Mucosa of rectum (tissue), 2 donors: ENCODE results near the gene SLC9A3.
A peak's percentile ranks its signal among the peaks of the same experiment; 100 is the strongest.

ENCODE experiments used
- H3K27ac ChIP-seq, 2 donors: one replicate each; pipeline ENCODE4 v1.7.0; 2013; ENCODE audit warnings: inconsistent platforms in 2 of 2, low read depth in 2 of 2, low read length in 2 of 2
- H3K27me3 ChIP-seq, 2 donors: one replicate each; pipeline ENCODE4 v1.7.0; 2013; ENCODE audit warnings: low read length in 2 of 2; ENCODE audit not compliant: control insufficient read depth in 2 of 2, insufficient read depth in 2 of 2
- H3K36me3 ChIP-seq, 2 donors: one replicate each; pipeline ENCODE4 v1.7.0; 2013; ENCODE audit warnings: low read length in 2 of 2; ENCODE audit not compliant: control insufficient read depth in 2 of 2, insufficient read depth in 2 of 2
- H3K4me1 ChIP-seq, 2 donors: one replicate each; pipeline ENCODE4 v1.7.0; 2013; ENCODE audit warnings: low read length in 2 of 2, mild to moderate bottlenecking in 1 of 2; ENCODE audit not compliant: control insufficient read depth in 2 of 2, insufficient read depth in 2 of 2
- H3K4me3 ChIP-seq, 2 donors: one replicate each; pipeline ENCODE4 v1.7.0; 2013; ENCODE audit warnings: low read length in 2 of 2
- H3K9ac ChIP-seq, 2 donors: one replicate each; pipeline ENCODE4 v1.7.0; 2013; ENCODE audit warnings: low read length in 2 of 2, low read depth in 1 of 2, mild to moderate bottlenecking in 1 of 2
- H3K9me3 ChIP-seq, 2 donors: one replicate each; pipeline ENCODE4 v1.7.0; 2013; ENCODE audit warnings: low read length in 2 of 2; ENCODE audit not compliant: control insufficient read depth in 2 of 2
- donor health status: healthy.
- donor health status: Normal muscosa, but diverticular disease.

SLC9A3 gene

DNA sequence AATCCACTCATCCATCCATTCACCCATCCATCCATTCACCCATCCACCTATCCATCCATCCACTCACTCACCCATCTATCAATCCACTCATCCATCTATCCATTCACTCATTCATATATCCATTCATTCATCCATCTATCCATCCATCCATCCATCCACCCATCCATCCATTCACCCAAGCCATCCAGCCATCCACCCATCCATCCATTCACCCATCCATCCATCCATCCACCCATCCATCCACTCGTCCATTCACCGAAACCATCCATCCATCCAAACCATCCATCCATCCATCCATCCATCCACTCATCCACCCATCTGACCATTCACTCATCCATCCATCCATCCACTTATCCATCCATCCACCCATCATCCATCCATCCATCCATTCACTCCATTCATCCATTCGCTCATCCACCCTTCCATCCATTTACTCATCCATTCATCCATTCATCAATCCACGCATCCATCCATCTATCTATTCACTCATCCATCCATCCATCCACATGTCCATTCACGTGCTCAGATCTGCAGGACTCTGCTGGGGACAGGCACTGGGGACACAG lies 6.6 kb downstream of the SLC9A3 start:
- Histone ChIP-seq H3K4me1 (peaks cover 7 to 15% of the 10 kb centered on the region in 2 donors), H3K4me3 (no peak overlapping the region), H3K36me3 (no peaks in the 10 kb centered on the region), H3K27ac (no peak overlapping the region), H3K27me3 (peaks cover 3 to 9% of the 10 kb centered on the region in 2 donors), H3K9ac (no peak overlapping the region), H3K9me3 (no peaks in the 10 kb centered on the region)

DNA sequence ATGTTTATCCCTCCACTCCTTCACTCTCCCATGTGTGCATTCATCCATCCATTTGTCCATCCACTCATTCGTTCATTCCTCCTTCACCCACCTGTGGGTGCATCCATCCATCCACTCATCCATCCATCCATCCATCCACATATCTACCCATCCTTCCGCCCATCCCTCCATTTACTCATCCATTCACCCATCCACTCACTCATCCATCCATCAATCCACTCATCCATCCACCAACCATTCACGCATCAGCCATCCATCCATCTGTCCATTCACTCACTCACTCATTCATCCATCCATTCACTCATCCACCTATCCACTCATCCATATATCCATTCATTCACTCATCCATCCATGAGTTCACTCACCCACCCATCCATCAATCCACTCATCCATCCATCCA lies 7.3 kb downstream of the SLC9A3 start:
- Histone ChIP-seq H3K27ac (no peak overlapping the region), H3K4me3 (no peak overlapping the region), H3K27me3 (peaks cover 3 to 7% of the 10 kb centered on the region in 2 donors), H3K9ac (no peak overlapping the region), H3K36me3 (no peaks in the 10 kb centered on the region), H3K9me3 (no peaks in the 10 kb centered on the region), H3K4me1 (peaks cover 7 to 15% of the 10 kb centered on the region in 2 donors)

DNA sequence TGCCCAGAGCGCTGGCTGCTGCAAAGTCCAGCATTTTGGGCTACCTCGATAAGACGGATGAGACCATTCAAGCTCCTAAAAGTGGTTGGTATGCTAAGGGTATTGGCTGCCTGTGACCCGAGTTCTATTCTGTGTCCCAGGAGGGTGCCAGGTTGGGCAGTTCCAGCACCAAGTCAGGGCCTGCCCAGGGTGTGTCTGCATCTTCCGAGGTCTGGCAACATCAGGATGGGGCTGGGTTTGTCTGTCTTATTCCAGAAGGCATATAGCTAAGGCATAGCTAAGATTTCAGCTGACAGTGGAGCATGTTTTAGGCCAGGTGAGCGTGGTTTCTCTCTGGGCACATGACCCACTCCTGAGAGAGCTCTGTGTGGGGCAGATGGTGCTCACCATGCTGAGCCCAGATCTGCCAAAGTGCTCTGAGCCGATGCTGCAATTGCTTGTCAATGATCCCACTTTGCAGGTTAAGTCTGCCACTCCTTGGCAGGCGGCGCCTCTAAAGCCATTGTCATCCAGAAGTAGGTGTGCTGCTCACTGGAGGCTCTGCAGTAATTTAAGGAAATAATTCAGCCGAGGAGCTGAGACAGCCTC lies 7.8 kb downstream of the SLC9A3 start:
- H3K4me3 ChIP-seq, result no peak overlapping the region
- H3K4me1 ChIP-seq, result peaks cover 7 to 15% of the 10 kb centered on the region in 2 donors
- H3K27ac ChIP-seq, result no peak overlapping the region
- H3K9me3 ChIP-seq, result no peaks in the 10 kb centered on the region
- peaks cover 3 to 7% of the 10 kb centered on the region in 2 donors for H3K27me3 ChIP-seq
- H3K9ac ChIP-seq, result peak overlapping the region in 1 of 2 donors; percentile 24
- H3K36me3 ChIP-seq, result no peaks in the 10 kb centered on the region

GRCh38 chr5:515273-515836 lies 8.9 kb downstream of the SLC9A3 start:
- H3K27ac ChIP-seq, result no peak overlapping the region

GRCh38 chr5:514673-515072 lies 9.6 kb downstream of the SLC9A3 start:
- Histone ChIP-seq H3K27me3 (peaks cover 3 to 7% of the 10 kb centered on the region in 2 donors), H3K9ac (no peak overlapping the region), H3K36me3 (no peaks in the 10 kb centered on the region), H3K4me1 (peaks cover 7 to 13% of the 10 kb centered on the region in 2 donors), H3K4me3 (no peak overlapping the region), H3K27ac (no peak overlapping the region), H3K9me3 (no peaks in the 10 kb centered on the region)

More at GRCh38 chr5:515273-515836, 8.9 kb downstream of the SLC9A3 start:
- Histone ChIP-seq H3K9me3 (no peaks in the 10 kb centered on the region), H3K4me3 (no peak overlapping the region), H3K36me3 (no peaks in the 10 kb centered on the region), H3K9ac (no peak overlapping the region), H3K27me3 (peaks cover 3 to 7% of the 10 kb centered on the region in 2 donors), H3K4me1 (peaks cover 7 to 14% of the 10 kb centered on the region in 2 donors)

- no peak overlapping the region for H3K27ac ChIP-seq
- H3K4me3 ChIP-seq, result no peak overlapping the region
- H3K4me1 ChIP-seq, result peaks cover 7 to 10% of the 10 kb centered on the region in 2 donors
- no peaks in the 10 kb centered on the region for H3K9me3 ChIP-seq
- H3K27me3 ChIP-seq, result peaks cover 3 to 7% of the 10 kb centered on the region in 2 donors
- H3K36me3 ChIP-seq, result no peaks in the 10 kb centered on the region
- H3K9ac ChIP-seq, result no peak overlapping the region
These were observed 10.2 kb downstream of the SLC9A3 start for GRCh38 chr5:514101-514485.

GRCh38 chr5:513216-514100 lies 10.8 kb downstream of the SLC9A3 start:
- Histone ChIP-seq H3K27ac (no peak overlapping the region), H3K9me3 (no peaks in the 10 kb centered on the region), H3K9ac (no peak overlapping the region), H3K4me3 (no peak overlapping the region), H3K36me3 (no peaks in the 10 kb centered on the region), H3K27me3 (peaks cover 3 to 7% of the 10 kb centered on the region in 2 donors), H3K4me1 (peaks cover 6% of the 10 kb centered on the region in 2 donors)

GRCh38 chr5:511476-511875 lies 12.8 kb downstream of the SLC9A3 start:
- H3K9me3 ChIP-seq, result no peaks in the 10 kb centered on the region
- H3K4me3 ChIP-seq, result no peak overlapping the region
- peaks cover 3% of the 10 kb centered on the region in 2 donors for H3K27me3 ChIP-seq
- H3K36me3 ChIP-seq, result no peaks in the 10 kb centered on the region
- no peak overlapping the region for H3K27ac ChIP-seq
- no peak overlapping the region for H3K9ac ChIP-seq
- peaks cover 0 to 2% of the 10 kb centered on the region in 2 donors for H3K4me1 ChIP-seq

DNA sequence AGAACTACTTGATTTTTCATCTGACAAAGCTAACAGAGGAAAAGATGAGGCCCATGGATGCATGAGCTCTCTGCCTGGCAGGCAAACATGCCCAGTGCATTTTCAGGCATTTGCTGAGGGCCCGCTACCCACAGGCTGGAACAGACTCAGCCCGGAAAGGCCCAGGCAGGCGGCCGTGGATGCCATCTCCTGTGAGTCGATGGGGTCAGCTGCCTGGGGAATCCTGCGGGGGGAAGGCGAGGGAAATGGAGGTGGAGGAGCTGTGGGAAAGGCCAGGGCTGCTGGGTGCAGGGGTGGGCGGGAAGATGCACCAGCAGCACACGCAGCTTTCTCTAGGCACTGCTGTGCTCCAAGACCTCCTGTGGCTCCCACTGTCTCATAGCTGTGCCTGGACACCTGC lies 13.7 kb downstream of the SLC9A3 start:
- H3K4me3 ChIP-seq, result no peak overlapping the region
- H3K27me3 ChIP-seq, result peaks cover 3% of the 10 kb centered on the region in 2 donors
- no peak overlapping the region for H3K9ac ChIP-seq
- no peaks in the 10 kb centered on the region for H3K9me3 ChIP-seq
- peaks cover 0 to 2% of the 10 kb centered on the region in 2 donors for H3K4me1 ChIP-seq
- no peak overlapping the region for H3K27ac ChIP-seq
- H3K36me3 ChIP-seq, result no peaks in the 10 kb centered on the region
